ENCODE results near the gene PRDM16.

Gene PRDM16

DNA sequence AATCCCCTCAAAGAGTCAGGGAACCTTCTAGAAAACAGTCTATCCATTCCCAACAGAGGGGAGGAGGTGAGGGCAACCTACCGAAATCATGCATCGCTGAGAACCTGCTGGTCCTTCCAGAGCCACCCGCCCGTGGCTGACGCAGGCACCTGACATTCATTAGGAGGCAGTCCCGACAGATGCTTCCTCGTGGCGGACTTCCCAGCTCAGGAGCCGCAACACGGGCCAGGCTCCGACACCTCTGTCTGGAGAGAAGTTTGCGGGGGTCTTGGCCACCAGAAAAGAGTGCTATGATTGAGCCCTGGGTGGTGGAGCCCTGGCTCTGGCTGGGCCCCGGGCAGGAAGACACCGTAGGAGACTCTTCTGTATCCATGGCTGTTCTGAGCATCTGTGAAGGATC lies 299.1 kb downstream of the PRDM16 start:
- DNase-seq = no peak

DNA sequence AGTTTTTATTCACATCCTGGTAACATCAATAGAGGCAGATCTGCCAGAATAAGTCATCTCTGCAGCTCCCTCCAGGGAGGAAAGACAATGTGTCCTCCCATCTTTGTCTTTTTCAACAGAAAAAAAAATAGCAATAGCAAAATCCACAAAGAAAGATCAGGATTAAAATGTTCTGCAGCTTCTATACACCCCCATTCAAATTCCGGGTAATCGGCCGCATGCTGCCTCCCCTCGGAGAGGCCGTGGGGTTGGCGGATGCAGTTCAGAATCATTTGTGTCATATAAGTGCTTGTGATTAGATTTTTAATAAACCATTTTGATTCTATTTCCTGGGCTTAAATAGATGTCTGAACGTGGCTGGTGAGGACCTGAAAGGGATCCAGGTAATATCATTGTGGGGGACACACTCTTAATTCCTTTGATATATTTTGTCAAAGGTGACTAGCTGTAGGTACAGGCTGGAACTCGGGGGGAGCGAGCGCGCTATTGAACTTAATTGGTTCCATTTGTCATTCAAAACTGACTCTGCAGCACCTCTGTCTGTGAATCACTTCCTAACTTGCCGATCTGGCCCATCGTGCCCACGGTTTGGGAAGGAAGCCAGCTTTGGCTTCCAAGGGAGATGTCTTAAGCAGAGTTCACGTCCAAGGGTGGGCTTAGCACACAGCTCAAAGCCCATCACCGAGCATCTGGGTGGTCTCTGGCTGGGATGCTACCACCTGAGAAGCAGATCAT lies 299.9 kb downstream of the PRDM16 start:
- DNase-seq = no peak

DNA sequence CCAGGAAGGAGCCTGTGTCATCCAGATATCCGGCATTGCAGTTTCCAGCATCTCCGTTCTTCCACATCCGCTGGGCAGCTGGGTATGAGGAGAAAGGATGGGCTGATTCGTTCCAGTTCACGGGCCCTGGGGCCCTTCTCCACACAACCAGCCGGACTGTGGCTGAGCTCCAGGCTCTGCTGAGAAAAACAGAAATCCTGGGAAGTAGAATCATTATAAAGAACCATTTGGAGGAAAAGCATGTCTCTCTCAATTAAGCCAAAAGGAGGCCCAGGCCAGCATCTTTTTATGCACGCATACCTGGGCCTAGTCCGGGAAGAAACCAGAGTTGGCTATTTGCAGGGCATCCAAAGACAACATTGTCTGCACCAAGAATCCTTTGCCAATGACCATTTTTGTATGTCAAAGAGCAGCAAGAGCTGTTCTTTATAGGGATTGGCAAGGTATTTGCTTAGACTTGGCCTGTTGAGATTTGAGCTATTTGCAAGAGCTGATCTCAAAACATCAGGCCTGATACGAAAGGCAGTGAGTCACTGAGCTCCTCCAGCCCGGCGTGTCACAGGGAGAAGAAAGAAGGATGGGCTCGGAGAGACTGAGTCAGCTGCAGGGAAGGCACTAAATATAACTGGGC lies 300.6 kb downstream of the PRDM16 start:
- DNase-seq = no peak

DNA sequence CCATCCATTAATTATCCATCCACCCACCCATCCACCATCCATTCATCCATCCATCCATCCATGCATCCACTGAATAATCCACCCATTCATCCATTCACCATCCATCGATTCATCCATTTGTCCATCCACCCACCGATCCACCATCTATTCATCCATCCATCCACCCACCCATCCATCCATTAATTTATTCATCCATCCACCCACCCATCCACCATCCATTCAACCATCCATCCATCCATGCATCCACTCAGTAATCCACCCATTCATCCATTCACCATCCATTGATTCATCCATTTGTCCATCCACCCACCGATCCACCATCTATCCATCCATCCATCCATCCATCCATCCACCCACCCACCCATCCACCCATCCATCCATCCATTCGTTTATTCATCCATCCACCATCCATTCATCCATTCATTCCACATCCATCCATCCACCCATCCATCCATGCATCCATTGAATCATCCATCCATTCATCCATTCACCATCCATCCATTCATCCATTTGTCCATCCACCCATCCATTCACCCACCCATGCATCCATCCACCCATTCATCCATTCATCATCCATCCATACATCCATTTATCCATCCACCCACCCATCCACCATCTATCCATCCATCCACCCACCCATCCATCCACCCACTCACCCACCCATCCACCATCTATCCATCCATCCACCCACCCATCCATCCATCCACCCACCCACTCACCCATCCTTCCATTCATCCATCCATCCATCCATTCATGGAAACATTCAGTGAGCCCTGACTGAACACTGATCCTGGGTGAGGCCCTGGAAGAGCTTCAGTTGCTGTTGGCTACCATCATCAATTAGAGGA lies 302.1 kb downstream of the PRDM16 start:
- DNase-seq = no peak

- DNase-seq = no peak
Observed at GRCh38 chr1:3372317-3372716, 303.3 kb downstream of the PRDM16 start.

DNA sequence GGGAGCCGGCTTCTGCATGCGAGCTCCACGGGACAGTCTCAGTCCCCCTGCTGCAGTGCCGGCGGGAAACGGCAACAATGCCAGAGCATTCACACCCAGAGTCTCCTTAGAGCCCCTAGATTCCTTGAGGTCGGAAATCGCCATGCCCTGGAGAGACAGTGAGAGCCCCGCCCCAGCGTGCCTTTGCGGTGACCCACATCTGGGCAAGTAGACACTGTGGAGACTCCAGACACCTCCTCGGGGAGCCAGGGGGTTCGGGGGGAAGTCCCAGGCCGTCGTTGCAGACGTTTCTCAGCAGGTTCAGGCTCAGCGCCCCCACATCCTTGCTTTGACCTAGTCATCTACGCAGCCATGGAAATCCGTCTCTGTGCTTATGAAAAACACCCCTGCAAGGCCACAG lies 304.2 kb downstream of the PRDM16 start:
- no peak for DNase-seq

DNA sequence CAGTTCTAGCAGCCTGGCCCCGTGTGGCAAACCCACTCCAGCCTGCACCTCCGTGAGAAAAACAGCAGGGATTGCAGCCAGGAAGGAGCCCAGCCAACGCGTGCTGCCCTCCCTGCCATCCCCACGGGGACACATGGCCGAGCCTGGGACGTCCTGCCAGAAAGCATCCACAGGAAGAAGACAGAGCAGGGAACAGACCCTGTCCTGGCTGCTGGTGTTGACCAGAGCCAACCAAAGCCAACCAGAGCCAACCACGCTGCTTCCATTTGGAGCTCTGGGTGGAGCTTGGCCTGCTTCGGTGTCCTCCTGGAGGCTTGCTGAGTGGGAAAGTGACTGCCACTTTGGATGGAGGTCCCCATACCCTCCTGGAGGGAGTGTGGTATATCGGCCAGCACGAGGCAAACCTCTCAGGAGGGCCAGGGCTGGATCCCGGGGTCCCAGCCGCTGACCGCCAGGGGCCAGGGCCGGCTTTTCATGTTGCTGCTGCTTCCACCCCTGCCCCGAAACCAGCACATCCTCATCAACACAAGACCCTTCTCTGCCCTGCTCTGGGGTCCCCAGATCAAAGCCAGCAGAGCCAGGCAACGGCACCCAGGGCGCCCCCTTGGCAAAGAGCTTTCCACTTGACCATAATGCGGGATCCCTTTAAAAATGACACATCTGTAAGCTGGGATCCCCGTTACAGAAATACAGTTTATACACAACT lies 304.9 kb downstream of the PRDM16 start:
- no peak for DNase-seq

- no peak for DNase-seq
Observed at GRCh38 chr1:3375245-3375644, 306.2 kb downstream of the PRDM16 start.

DNA sequence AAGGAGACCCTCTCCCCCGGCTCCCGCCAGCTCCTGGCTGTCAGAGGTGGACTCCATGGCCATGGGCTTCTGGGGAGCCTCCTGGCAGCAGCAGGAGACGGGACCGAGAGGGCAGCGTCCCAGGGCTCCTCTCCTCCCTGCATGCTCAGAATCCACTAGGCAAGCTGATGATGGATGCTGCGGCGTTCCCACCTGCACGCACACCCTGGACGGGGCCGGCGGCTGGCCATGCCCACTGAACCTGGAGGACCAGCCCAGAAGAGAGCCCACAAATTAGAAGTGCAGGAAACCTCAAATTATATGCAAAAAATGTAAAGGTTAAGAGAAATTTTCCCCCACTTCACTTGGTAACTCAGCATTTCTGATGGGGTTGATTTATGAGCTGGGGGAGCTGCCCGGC lies 308.2 kb downstream of the PRDM16 start:
- no peak for DNase-seq

- no peak for DNase-seq
Observed at GRCh38 chr1:3377604-3378279, 308.7 kb downstream of the PRDM16 start.

GRCh38 chr1:3378411-3379208 lies 309.6 kb downstream of the PRDM16 start:
- DNase-seq = no peak

DNA sequence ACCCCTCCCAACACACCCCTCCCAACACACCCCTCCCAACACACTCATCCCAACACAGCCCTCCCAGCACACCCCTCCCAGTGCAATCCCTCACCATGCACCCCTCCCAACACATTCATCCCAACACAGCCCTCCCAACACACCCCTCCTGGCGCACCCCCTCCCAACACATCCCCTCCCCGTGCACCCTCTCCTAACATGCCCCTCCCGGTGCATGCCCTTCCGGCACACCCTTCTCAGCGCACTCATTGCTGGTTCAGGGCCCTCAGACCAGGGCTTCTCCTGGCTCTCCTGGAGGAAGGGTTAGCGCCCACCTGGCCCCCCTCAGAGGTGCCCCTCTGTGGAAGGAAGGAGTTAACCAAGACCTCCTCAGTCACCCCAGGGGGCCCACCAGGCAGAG lies 310.9 kb downstream of the PRDM16 start:
- no peak for DNase-seq

DNA sequence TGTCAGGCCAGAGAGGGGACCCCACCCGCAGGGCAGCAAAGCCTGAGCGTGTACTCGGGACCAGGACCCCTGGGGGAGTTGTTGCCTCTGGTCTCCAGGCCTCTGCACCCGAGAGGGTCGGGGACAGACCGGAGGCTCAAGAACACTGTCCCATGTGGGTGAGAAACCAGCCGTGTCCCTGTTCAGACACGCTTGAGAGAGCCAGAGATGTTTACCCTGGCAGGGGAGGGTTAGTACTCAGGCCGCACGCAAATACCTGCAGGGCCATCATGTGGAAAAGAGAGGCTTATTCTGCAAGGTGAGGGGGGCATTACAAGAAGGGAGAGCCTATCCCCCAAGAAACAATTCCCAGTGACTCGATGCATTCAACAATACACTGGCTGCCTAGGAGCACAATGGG lies 311.5 kb downstream of the PRDM16 start:
- DNase-seq = no peak

- DNase-seq = no peak
Observed at GRCh38 chr1:3381901-3382300, 312.9 kb downstream of the PRDM16 start.

- DNase-seq = no peak
Observed at GRCh38 chr1:3382326-3383057, 313.5 kb downstream of the PRDM16 start.

DNA sequence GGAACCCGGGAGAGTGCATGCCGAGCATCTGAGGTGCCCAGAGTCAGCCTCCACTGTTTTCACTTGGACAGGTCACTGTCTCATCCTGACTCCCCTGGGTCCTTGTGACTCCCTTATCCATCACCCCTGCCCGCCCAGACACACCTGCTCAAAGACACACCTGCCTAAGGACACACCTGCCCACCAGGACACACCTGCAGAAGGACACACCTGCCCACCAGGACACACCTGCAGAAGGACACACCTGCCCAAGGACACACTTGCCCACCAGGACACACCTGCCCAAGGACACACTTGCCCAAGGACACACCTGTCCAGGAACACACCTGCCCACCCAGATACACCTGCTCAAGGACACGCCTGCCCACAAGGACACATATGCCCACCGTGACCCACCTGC lies 314.7 kb downstream of the PRDM16 start:
- DNase-seq = no peak

GRCh38 chr1:3384407-3384806 lies 315.4 kb downstream of the PRDM16 start:
- no peak for DNase-seq

DNA sequence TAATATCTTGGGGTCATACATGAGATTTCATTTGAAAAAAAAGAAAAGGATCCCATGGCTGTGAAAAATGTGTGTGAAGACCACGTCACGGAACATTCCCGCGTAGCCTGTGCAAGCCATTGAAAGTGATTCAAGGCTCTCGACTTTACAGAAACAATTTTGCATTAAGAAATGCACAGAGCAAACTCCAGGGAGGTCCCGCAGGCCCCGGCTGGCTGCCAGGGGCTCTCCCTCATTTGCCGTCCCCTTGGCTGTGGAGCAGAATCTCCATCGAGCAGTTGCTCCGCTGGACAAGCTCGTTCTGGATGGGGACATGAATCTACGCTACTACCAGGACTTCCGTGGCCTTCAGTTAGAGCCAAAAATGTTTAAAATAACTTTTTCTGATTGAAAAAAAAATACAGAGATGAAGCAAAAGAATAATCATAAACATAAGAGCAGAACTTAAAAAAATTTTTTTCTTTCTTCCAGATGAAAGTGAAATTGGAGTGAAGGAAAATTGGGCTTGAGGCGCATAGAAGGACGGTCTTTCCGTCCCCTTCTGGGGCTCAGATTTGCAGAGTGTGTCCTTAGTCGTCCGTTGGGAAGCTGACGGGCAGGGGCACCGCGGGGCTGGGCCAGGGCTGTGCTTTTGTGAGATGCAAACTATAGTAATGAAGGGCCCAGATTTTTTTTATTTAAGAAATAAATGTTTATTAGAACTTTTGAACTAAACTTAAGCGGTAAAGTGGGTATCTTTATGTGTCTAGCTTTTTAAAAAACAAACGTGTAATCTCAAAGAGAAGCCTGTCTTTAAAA lies 317.4 kb downstream of the PRDM16 start:
- no peak for DNase-seq

GRCh38 chr1:3387401-3387800 lies 318.4 kb downstream of the PRDM16 start:
- DNase-seq = no peak
